Measurements from ENCODE around the gene TOGARAM1.

Gene TOGARAM1

DNA sequence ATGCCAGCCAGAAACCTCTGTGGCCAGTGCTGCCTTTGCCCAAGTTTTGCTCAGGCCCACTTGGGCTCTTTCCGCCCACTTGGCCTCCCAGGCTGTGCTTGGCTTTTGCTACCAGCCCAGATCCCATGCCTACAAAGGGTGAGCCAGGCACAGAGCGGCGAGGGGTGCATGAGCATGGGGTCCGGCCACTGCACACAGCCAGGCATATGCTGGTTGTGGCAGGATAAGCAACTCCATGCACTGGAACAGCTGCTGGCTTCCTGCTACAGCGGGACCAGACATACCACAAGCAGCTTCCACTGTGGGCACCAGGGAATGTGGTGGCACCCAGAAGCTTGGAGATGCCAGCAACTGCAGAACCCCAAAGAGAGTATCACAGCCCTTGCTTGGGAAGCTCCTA lies 76.3 kb downstream of the TOGARAM1 start:
- H3K36me3 Mint-ChIP-seq (ENCODE audit: low read depth) = peaks cover 28% of the 10 kb centered on the region
- H3K27me3 Mint-ChIP-seq (ENCODE audit: low read depth) = no peaks in the 10 kb centered on the region
- no peak overlapping the region for H3K4me3 Mint-ChIP-seq
- no peaks in the 10 kb centered on the region for H3K4me1 Mint-ChIP-seq (ENCODE audit: low read depth)
- DNase-seq (ENCODE audit: low spot score) = no peak
- no peak overlapping the region for H3K27ac Mint-ChIP-seq
- H3K9me3 Mint-ChIP-seq = peaks cover 4% of the 10 kb centered on the region

DNA sequence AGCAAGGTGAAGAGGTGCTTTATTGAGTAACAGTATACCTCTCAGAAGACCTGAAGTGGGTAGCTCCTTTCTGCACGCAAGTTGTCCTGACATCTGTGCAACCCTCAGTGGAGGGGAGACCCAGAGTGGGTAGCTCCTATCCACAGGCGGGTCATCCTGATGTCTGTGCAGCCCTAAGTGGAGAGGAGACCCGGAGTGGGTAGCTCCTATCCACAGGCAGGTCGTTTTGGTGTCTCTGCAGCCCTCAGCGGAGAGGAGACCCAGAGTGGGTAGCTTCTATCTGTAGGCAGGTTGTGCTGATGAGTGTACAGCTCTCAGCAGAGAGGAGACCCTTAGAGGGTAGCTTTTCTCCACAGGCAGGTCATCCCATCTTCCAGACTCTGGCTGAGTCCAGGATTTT lies 76.9 kb downstream of the TOGARAM1 start:
- no peak for DNase-seq (ENCODE audit: low spot score)
- peaks cover 4% of the 10 kb centered on the region for H3K9me3 Mint-ChIP-seq
- no peaks in the 10 kb centered on the region for H3K4me1 Mint-ChIP-seq (ENCODE audit: low read depth)
- peaks cover 28% of the 10 kb centered on the region for H3K36me3 Mint-ChIP-seq (ENCODE audit: low read depth)
- H3K27me3 Mint-ChIP-seq (ENCODE audit: low read depth) = no peaks in the 10 kb centered on the region
- no peak overlapping the region for H3K4me3 Mint-ChIP-seq
- no peak overlapping the region for H3K27ac Mint-ChIP-seq

DNA sequence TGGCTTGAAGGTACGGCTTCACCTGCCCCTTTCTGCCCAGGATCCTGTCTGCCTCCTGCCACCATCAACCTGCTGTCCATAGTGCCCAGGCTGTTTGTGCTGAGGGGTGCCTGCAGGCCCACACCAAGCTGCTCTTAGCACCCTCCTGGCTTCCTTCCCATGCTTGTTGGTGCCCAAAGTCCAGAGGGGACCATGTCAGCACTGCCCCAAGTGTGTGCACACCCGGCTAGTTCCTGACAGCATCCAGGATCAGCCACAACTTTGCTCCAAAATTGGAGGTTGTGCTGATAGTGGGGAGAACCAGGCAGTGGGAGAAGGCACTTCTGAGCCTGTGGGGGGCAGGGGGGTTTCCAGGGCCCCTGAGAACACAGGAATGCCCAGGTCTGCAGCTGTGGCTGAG lies 77.4 kb downstream of the TOGARAM1 start:
- no peak for DNase-seq (ENCODE audit: low spot score)
- Mint-ChIP-seq H3K36me3 (ENCODE audit: low read depth) (peaks cover 25% of the 10 kb centered on the region), H3K27me3 (ENCODE audit: low read depth) (no peaks in the 10 kb centered on the region), H3K9me3 (peaks cover 4% of the 10 kb centered on the region), H3K4me3 (no peak overlapping the region), H3K4me1 (ENCODE audit: low read depth) (no peaks in the 10 kb centered on the region), H3K27ac (no peak overlapping the region)

DNA sequence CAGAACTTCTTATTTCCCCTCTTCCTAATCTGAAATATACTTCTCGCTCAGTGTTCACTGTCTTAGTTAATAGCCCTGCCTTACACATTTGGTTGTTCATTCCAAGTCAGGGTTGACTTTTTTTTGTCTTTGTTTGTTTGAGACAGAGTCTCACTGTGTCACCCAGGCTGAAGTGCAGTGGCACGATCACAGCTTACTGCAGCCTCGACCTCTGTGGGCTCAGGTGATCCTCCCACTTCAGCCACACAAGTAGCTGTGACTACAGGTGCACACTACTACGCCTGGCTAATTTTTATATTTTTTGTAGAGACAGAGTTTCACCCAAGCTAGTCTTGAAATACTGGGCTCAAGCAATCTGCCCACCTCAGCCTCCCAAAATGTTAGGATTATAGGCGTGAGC lies 79.7 kb downstream of the TOGARAM1 start:
- Mint-ChIP-seq H3K9me3 (peaks cover 4% of the 10 kb centered on the region), H3K36me3 (ENCODE audit: low read depth) (peaks cover 20% of the 10 kb centered on the region), H3K27ac (no peak overlapping the region), H3K4me3 (no peak overlapping the region), H3K27me3 (ENCODE audit: low read depth) (no peaks in the 10 kb centered on the region), H3K4me1 (ENCODE audit: low read depth) (no peaks in the 10 kb centered on the region)
- no peak for DNase-seq (ENCODE audit: low spot score)

DNA sequence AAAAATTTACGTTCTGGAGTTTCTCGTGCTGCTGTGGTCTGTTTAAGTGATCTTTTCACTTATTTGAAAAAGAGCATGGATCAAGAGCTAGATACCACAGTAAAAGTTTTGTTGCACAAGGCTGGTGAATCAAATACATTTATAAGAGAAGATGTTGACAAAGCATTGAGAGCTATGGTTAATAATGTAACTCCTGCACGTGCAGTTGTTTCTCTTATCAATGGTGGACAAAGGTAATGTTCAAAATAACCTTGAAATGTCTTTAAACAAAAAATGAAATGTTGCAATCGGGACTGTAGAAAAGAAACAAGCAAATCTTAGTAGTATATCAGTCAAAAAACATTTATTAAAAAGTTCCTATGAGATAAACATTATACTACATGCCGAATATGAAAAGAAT lies 82.6 kb downstream of the TOGARAM1 start:
- no peak overlapping the region for H3K27ac Mint-ChIP-seq
- H3K4me1 Mint-ChIP-seq (ENCODE audit: low read depth) = no peaks in the 10 kb centered on the region
- H3K36me3 Mint-ChIP-seq (ENCODE audit: low read depth) = peaks cover 13% of the 10 kb centered on the region
- no peaks in the 10 kb centered on the region for H3K9me3 Mint-ChIP-seq
- no peak for DNase-seq (ENCODE audit: low spot score)
- H3K4me3 Mint-ChIP-seq = no peak overlapping the region
- H3K27me3 Mint-ChIP-seq (ENCODE audit: low read depth) = no peaks in the 10 kb centered on the region

DNA sequence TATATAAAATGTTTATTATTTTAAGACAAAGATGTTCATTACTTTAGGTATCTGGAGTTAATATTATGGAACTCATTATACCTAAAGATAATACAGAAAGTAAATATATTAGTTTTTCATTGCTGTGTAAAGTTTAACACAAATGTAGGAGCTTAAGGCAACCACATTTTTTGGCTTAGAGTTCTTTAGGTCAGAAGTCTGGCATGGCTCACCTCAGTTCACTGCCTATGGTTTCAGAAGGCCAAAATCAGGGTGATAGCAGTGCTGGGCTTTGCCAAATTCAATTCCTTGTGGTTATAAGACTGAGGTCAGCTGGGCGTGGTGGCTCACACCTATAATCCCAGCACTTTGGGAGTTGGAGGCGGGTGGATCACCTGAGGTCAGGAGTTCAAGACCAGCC lies 86.4 kb downstream of the TOGARAM1 start:
- Mint-ChIP-seq H3K27me3 (ENCODE audit: low read depth) (no peaks in the 10 kb centered on the region), H3K4me1 (ENCODE audit: low read depth) (no peaks in the 10 kb centered on the region), H3K27ac (no peak overlapping the region), H3K4me3 (no peak overlapping the region), H3K9me3 (no peaks in the 10 kb centered on the region), H3K36me3 (ENCODE audit: low read depth) (peaks cover 9% of the 10 kb centered on the region)
- DNase-seq (ENCODE audit: low spot score) = no peak

DNA sequence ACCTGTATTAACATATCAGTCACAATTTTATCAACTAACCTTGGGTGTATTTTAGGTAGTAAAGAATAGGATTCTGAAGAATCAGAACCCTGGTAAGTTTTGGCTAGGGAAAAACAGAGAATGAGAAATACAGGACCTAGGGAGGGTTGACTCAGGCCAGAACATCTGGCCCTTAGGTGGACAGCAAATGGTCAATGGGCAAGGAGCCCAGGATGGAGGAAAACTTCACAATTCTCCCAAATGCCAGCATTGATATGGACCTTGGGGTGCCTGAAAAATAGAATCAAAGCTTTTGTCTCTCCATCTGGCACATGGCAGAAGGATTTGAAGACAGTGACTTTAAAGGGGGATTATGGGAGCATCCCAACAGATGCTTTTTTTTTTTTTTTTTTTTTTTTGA lies 89.2 kb downstream of the TOGARAM1 start:
- Mint-ChIP-seq H3K27ac (no peak overlapping the region), H3K4me1 (ENCODE audit: low read depth) (no peaks in the 10 kb centered on the region), H3K9me3 (no peaks in the 10 kb centered on the region), H3K4me3 (no peak overlapping the region), H3K36me3 (ENCODE audit: low read depth) (peaks cover 16% of the 10 kb centered on the region), H3K27me3 (ENCODE audit: low read depth) (no peaks in the 10 kb centered on the region)
- no peak for DNase-seq (ENCODE audit: low spot score)

DNA sequence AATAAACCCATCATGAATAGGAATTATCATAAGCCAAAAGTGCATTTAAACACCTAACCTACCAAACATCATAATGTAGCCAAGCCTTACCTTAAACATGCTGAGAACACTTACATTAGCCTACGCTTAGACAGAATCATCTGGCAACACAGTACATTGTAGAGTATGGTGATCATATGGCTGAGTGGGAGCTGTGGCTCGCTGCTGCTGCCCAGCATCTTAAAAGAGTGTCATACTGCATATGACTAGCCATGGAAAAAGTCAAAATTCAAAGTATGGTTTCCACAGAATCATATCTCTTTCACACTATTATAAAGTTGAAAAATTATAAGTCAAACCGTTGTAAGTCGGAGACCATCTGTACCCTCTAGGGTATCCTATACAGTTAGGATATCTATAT lies 89.9 kb downstream of the TOGARAM1 start:
- H3K27ac Mint-ChIP-seq = no peak overlapping the region
- DNase-seq (ENCODE audit: low spot score) = no peak
- no peaks in the 10 kb centered on the region for H3K4me1 Mint-ChIP-seq (ENCODE audit: low read depth)
- H3K9me3 Mint-ChIP-seq = no peaks in the 10 kb centered on the region
- H3K27me3 Mint-ChIP-seq (ENCODE audit: low read depth) = no peaks in the 10 kb centered on the region
- H3K4me3 Mint-ChIP-seq = no peak overlapping the region
- H3K36me3 Mint-ChIP-seq (ENCODE audit: low read depth) = peaks cover 17% of the 10 kb centered on the region

DNA sequence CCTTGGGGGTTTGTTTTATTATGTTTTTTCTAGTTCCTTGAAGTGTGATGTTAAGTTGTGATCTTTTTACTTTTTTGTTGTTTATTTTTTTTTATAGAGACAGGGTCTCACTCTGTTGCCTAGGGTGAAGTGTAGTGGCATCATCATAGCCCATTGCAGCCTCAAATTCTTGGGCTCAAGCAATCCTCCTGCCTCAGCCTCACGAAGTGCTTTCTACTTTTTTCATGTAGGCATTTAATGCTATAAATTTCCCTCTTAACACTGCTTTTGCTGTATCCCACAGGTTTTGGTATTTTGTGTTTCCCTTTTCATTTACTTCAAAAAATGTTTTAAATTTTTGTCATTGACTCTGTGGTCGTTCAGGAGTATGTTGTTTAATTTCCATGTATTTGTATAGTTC lies 95.4 kb downstream of the TOGARAM1 start:
- no peak overlapping the region for H3K4me3 Mint-ChIP-seq
- DNase-seq (ENCODE audit: low spot score) = no peak
- H3K9me3 Mint-ChIP-seq = no peaks in the 10 kb centered on the region
- H3K27me3 Mint-ChIP-seq (ENCODE audit: low read depth) = no peaks in the 10 kb centered on the region
- H3K27ac Mint-ChIP-seq = no peak overlapping the region
- H3K36me3 Mint-ChIP-seq (ENCODE audit: low read depth) = peaks cover 23% of the 10 kb centered on the region
- no peaks in the 10 kb centered on the region for H3K4me1 Mint-ChIP-seq (ENCODE audit: low read depth)

DNA sequence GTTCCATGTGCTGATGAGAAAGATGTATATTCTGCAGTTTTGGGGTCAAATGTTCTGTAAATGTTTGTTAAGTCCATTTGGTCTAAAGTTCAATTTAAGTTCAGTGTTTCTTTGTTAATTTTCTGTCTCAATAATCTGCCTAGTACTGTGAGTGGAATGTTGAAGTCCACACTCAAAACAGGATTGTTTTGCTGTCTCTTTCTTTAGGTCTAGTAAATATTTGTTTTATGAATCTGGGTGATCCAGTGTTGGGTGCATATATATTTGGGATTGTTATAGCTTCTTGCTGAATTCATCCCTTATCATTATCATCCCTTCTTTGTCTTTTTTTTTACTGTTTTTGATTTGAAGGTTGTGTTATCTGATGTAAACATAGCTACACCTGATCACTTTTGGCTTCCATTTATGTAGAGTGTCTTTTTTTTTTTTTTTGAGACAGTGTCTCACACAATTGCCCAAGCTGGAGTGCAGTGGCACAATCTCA lies 95.9 kb downstream of the TOGARAM1 start:
- no peak overlapping the region for H3K4me3 Mint-ChIP-seq
- H3K27me3 Mint-ChIP-seq (ENCODE audit: low read depth) = no peaks in the 10 kb centered on the region
- H3K4me1 Mint-ChIP-seq (ENCODE audit: low read depth) = no peaks in the 10 kb centered on the region
- peaks cover 23% of the 10 kb centered on the region for H3K36me3 Mint-ChIP-seq (ENCODE audit: low read depth)
- H3K27ac Mint-ChIP-seq = no peak overlapping the region
- H3K9me3 Mint-ChIP-seq = no peaks in the 10 kb centered on the region
- DNase-seq (ENCODE audit: low spot score) = no peak

DNA sequence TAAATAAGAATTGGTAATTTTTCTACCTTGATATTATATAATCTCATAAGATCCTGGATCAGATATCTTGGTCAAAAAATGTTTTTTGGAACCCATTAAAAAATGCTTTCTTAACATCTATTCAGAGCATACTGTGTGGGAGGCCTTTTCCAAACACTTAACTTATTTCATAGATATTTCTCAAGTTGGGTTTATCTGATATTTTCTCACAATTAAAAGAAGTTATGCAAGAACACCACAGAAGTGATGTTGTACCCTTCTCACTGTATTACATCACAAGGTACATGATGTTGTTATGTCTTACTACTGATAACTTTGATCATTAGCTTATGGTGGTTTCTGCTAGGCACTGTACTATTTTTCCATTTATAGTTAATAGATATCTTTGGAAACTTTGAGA lies 98.6 kb downstream of the TOGARAM1 start:
- no peaks in the 10 kb centered on the region for H3K9me3 Mint-ChIP-seq

DNA sequence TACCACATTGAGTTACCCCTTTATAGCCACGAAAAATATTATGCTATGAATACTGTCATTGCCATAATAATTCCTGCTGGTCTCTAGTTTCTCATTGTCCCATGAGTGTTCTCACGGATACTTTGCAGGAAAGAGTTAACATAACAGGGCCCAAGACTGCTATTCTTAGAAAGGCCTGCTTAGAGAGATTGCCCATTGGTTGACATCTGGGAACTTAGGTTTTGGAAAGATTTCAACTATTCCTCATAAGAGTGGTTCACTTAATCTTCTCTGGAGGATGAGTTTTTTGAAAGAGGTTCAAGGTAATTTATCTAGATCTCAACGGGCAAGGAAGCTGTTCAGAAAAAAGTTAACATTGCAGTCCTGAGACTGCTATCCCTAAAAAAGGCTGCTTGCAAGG lies 103.5 kb downstream of the TOGARAM1 start:
- H3K27ac Mint-ChIP-seq = no peak overlapping the region
- H3K9me3 Mint-ChIP-seq = no peaks in the 10 kb centered on the region
- no peaks in the 10 kb centered on the region for H3K27me3 Mint-ChIP-seq (ENCODE audit: low read depth)
- peaks cover 13% of the 10 kb centered on the region for H3K4me1 Mint-ChIP-seq (ENCODE audit: low read depth)
- H3K4me3 Mint-ChIP-seq = no peak overlapping the region
- H3K36me3 Mint-ChIP-seq (ENCODE audit: low read depth) = peaks cover 6% of the 10 kb centered on the region
- no peak for DNase-seq (ENCODE audit: low spot score)

More for the DNA sequence above, 98.6 kb downstream of the TOGARAM1 start:
- Mint-ChIP-seq H3K27ac (no peak overlapping the region), H3K36me3 (ENCODE audit: low read depth) (peaks cover 21% of the 10 kb centered on the region), H3K27me3 (ENCODE audit: low read depth) (no peaks in the 10 kb centered on the region), H3K4me3 (no peak overlapping the region), H3K4me1 (ENCODE audit: low read depth) (peaks cover 3% of the 10 kb centered on the region)
- no peak for DNase-seq (ENCODE audit: low spot score)

DNA sequence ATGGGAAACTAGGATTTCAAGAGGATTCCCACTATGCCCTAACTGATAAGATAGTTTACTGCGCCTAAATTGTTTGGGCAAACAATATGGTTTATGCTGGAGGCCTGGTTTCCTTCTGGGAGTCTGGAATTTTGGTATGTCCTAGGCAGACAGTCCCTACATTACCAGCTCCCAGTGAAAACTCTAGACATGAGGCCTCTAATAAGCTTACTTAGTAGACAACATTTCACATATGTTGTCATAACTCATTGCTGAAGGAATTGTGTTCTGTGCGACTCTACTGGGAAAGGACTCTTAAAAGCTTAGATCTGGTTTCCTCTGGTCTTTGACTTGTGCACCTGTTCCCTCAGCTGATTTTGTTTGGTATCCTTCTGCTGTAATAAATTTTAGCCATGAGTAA lies 104.0 kb downstream of the TOGARAM1 start:
- Mint-ChIP-seq H3K36me3 (ENCODE audit: low read depth) (peaks cover 6% of the 10 kb centered on the region), H3K4me3 (no peak overlapping the region)

DNA sequence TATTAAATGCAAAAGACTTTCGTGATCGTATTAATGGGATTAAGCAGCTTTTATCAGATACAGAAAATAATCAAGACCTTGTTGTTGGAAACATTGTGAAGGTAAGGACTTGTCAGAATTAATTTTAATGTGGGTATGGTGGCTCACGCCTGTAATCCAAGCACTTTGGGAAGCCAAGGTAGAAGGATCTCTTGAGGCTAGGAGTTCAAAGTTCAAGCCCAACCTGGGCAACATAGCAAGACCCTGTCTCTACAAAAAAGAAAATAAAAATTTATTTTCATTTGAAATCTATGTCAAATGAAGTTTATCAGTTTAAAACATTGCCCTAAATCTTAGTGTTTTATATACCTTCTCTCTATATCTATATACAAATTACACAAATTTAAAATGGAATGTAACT lies 104.7 kb downstream of the TOGARAM1 start:
- H3K9me3 Mint-ChIP-seq = no peaks in the 10 kb centered on the region
- no peaks in the 10 kb centered on the region for H3K27me3 Mint-ChIP-seq (ENCODE audit: low read depth)
- DNase-seq (ENCODE audit: low spot score) = no peak
- H3K4me1 Mint-ChIP-seq (ENCODE audit: low read depth) = peaks cover 13% of the 10 kb centered on the region
- H3K36me3 Mint-ChIP-seq (ENCODE audit: low read depth) = peaks cover 6% of the 10 kb centered on the region
- no peak overlapping the region for H3K27ac Mint-ChIP-seq
- H3K4me3 Mint-ChIP-seq = no peak overlapping the region

More for the DNA sequence above, 104.0 kb downstream of the TOGARAM1 start:
- peaks cover 13% of the 10 kb centered on the region for H3K4me1 Mint-ChIP-seq (ENCODE audit: low read depth)
- no peak overlapping the region for H3K27ac Mint-ChIP-seq
- DNase-seq (ENCODE audit: low spot score) = no peak
- no peaks in the 10 kb centered on the region for H3K9me3 Mint-ChIP-seq
- no peaks in the 10 kb centered on the region for H3K27me3 Mint-ChIP-seq (ENCODE audit: low read depth)

DNA sequence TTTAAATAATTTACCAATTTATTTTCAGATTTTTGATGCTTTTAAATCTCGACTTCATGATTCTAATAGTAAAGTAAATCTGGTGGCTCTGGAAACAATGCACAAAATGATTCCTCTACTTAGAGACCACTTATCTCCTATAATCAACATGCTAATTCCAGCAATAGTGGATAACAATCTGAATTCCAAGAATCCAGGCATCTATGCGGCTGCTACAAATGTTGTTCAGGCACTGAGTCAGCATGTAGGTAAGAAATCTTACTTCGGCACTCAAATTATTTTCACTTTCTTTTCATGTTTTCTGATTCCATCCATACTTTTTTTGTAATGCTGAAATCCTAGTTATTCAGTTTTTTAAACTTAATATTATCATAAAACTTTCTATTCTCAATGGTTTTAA lies 106.4 kb downstream of the TOGARAM1 start:
- Mint-ChIP-seq H3K27ac (no peak overlapping the region), H3K27me3 (ENCODE audit: low read depth) (no peaks in the 10 kb centered on the region), H3K4me3 (no peak overlapping the region), H3K9me3 (no peaks in the 10 kb centered on the region), H3K36me3 (ENCODE audit: low read depth) (peaks cover 6% of the 10 kb centered on the region), H3K4me1 (ENCODE audit: low read depth) (peaks cover 13% of the 10 kb centered on the region)
- DNase-seq (ENCODE audit: low spot score) = no peak
